Right forelimb (tissue), 1 donor: ENCODE data around the gene TPBGL.
A peak's percentile ranks its signal among the peaks of the same experiment; 100 is the strongest.

ENCODE experiments used
- DNase-seq: peaks from one replicate; pipeline ENCODE4 v3.0.0-alpha.2; 2018

TPBGL gene

GRCh38 chr11:75214411-75214821 is 26.2 kb upstream of the TPBGL start:
- DNase-seq: peak; percentile 88

DNA sequence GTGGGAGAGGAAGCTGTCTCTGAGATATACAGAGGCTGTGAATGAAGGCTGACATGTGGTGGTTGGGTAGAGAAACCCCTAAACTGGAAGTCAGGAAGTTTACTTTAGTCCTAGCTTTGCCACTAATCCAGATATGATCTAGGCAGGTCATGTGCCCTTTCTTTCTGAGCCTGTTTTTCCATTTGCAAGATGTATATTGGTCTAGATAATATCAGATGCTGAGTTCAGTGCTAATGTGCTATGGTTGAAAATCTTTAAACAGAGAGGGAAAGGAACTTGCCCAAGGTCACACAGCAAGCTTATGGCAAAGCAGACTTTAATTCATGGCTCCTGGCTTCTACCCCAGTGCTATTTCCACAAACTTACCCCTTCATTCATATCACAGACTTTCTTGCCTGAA is 25.7 kb upstream of the TPBGL start:
- no peak for DNase-seq

DNA sequence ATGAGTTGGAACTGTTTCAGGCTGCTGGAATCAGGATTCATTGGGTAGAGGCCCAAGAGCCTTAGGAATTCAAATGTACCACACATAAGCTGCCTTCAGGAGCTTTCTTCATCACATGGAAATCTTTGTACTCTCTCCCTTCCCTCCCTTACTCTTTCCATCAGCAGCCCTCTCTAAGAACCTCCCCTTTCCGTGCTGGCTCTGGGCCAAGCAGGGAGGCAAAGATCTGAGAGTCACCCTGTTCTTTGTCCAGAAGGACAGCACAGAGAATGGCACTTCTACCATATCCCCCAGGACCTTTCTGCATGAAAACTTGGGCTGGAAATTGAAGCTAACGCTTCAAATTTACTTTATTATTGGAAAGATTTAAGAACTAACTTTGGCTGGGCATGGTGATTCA is 20.7 kb upstream of the TPBGL start:
- no peak for DNase-seq

DNA sequence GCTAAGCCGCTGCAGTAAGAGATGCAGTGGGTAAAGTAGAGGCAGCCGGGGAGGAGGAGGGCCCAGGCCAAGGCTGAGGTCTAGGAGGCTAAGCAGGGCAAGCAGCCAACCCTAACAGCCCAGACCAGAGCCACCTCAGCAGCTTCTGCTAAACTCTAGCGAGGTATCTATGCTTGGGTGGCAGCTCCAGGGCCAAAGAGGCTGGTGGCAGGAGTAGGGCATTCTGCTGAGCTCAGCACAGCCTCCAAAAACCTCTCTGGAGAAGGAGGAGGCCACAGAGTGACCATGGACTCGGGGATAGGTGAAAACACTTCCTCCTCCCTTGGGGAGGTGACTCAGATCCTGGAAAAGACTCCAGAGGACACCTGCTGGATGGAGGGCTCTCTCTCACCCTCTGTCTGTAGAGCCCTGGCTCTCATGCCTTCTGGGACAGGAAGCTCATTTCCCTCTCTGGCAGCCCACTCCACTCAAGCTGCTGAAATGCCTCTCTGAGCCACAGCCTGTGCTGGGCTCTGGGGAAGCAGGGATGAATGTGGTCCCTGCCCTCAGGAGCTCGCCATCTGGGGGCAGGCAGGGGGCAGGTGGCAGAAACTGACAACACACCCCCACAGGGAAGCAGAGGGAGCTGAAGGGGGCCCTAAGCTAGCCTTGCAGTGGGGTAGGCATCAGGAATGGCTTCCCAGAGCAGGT is 16.5 kb upstream of the TPBGL start:
- DNase-seq: no peak

DNA sequence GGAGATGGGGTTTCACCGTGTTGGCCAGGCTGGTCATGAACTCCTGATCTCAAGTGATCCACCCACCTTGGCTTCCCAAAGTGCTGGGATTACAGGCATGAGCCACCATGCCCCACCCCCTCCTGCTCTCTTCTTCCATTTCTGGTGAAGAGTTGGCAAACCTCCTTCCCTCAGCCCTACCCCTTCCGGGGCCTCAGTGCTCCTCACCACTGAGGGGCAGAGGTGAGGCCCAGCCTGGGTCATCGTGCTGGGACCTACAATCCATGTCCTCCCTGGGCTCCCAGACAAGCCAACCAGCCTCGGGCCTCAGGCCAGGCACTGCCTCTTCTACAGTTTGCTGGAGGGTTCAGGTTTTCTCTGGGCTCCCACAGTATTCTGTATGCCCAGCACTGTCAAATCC is 14.8 kb upstream of the TPBGL start:
- no peak for DNase-seq

DNA sequence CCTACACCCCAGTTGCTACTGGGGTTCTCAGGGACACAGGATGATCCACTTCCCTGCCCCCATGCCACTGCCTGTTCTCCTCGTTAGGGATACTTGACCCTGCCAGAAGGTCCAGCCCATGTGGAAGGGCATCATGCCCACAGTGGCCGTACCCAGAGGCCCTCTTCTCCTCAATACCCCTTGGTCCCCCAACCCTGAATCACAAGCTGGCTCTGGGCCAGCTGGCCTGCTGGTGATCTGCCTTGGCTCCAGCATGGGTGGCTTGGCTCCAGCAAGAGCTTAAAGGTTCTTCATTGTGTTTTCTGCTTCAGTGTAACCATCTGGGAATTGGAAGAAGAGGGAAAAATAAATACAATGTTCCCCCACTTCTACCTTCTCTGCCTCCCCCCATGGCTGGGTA is 11.1 kb upstream of the TPBGL start:
- no peak for DNase-seq

GRCh38 chr11:75230621-75231020 is 10.0 kb upstream of the TPBGL start:
- DNase-seq: no peak

- DNase-seq: peak; percentile 57
Observed at GRCh38 chr11:75233754-75234172, 6.8 kb upstream of the TPBGL start.

GRCh38 chr11:75236062-75236461 is 4.5 kb upstream of the TPBGL start:
- DNase-seq: no peak

GRCh38 chr11:75237050-75237449 is 3.5 kb upstream of the TPBGL start:
- DNase-seq: no peak

- no peak for DNase-seq
Observed at GRCh38 chr11:75238595-75239440, 1.8 kb upstream of the TPBGL start.

GRCh38 chr11:75239531-75240290 is 863 bp upstream of the TPBGL start:
- no peak for DNase-seq

GRCh38 chr11:75241036-75241905 is 697 bp downstream of the TPBGL start:
- peak; percentile 94 for DNase-seq

DNA sequence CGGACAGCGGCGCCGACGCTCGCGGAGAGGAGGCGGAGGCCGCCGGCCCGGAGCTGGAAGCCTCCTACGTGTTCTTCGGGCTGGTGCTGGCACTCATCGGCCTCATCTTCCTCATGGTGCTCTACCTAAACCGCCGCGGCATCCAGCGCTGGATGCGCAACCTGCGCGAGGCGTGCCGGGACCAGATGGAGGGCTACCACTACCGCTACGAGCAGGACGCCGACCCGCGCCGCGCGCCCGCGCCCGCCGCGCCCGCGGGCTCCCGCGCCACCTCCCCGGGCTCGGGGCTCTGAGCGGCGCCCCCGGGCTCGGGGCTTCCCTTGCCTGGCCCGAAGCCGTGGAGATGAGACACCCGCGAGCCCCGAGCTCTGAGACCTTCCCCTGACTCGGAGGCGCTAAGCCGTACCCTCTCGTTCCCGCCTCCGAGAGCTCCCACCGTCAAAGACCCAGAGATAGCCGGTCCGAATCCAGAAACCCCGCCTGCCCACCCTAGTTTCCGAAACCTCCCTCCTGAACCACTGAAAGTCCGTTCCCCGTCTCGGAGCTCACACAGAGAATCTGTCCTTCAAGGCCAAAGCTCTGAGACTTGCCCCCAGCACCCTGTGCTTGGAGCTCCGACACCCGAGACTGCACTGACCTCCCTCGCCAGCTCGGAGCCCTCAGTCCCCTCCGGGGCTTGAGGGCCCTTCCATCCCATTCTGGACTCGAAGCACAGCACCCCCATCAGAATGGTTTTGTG is 1.5 kb downstream of the TPBGL start:
- no peak for DNase-seq

DNA sequence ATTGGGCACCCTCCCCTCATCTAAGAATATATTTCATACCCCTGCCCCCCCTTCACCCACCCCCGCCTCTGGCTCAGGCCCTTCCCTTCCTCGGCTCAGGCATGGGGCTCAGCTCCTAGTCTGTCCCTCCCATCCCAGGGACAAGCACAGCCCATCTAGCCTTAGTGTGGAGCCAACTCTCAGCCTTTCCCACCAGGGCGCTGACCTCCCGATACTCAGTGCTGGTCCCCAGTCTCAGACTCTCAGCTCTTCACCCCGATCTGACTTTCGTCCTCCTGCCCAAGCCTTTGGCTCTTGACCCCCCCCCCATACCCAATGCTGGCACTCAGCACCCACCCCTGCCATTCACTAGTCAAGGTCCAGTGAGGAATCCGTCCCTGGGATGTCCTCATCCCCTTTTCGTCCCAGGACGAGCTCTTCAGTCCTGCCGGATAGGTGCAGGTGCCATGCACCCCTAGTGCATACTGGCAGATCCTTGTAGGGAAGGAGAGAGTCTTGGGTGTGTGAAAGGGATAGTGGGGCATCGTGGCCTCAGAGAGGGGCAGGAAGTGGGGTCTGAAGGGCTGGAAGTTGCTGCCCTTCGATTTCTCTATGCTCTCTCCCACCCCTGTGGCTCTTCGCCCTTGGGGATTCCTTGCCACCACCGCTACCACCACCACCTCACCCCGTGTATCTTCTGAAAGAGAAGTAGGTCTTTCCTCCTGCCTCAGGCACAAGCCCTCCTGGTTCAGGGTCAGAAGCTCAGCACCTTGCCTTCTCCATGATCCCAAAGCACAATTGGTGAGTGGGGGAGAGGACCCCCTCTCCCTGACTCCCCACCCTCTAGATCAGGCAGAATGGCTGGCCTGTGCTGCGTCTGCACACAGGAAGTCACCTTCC is 2.4 kb downstream of the TPBGL start:
- DNase-seq: no peak

DNA sequence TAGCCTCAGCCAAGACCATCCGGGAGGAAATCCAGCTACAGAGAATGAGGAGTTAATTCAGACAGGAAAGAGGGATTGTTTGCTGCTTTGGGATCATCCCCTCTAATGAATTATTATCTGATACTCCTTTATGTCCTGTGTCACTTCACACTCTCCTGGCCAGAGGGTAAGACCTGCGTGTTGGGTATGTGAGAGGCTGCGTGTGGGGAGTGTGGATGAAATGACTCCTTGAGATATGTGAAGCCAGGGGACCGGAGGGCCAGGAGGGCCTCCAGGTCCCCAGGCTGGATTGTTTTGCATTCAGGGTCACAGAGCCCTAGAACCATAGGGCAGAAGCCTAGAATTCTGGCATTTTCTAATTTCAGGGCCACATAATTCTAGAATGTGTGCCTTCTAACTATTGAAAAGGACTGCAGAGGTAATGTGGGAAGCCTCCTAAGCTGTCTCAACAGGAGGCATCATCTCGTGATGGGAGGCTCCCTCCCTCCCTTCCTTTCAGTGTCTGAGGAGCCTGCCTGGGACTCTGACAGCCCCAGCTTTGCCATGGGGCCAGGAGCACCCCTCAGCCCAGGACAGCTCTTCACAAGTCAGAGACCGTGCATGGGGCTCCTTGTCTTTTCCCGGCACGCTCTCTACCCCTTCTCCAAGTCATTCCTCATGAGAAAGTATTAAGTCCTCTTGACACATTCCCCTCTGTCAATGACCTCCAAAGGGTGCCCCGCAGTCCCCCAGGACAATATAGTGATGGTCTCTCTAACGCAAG is 3.7 kb downstream of the TPBGL start:
- DNase-seq: no peak

GRCh38 chr11:75245356-75246005 is 4.9 kb downstream of the TPBGL start:
- no peak for DNase-seq

- no peak for DNase-seq
Observed at GRCh38 chr11:75246006-75246670, 5.6 kb downstream of the TPBGL start.
